Glutamatergic neuron (in vitro differentiated cells): ENCODE measurements around the gene BABAM2. TPM values are rescaled to one million over a fixed set of nuclear protein-coding genes. Genes with fewer than 3 reads are reported as not detected.

Experiments
- DNase-seq: peaks from one replicate; pipeline ENCODE4 v3.0.0; 2022
- H3K27ac Mint-ChIP-seq: one replicate; pipeline ENCODE4 v1.8.0; 2020; ENCODE audit warnings: mild to moderate bottlenecking, mixed read lengths, inconsistent platforms; ENCODE audit not compliant: unreplicated experiment
- H3K27me3 Mint-ChIP-seq: one replicate; pipeline ENCODE4 v1.8.0; 2020; ENCODE audit warnings: mild to moderate bottlenecking, moderate library complexity, mixed read lengths, inconsistent platforms; ENCODE audit not compliant: unreplicated experiment
- H3K36me3 Mint-ChIP-seq: one replicate; pipeline ENCODE4 v1.8.0; 2020; ENCODE audit warnings: mild to moderate bottlenecking, mixed read lengths, inconsistent platforms; ENCODE audit not compliant: unreplicated experiment
- H3K4me1 Mint-ChIP-seq: one replicate; pipeline ENCODE4 v1.8.0; 2020; ENCODE audit warnings: mild to moderate bottlenecking, low read depth, mixed read lengths, inconsistent platforms; ENCODE audit not compliant: unreplicated experiment
- H3K4me3 Mint-ChIP-seq: one replicate; pipeline ENCODE4 v1.8.0; 2020; ENCODE audit warnings: mild to moderate bottlenecking, mixed read lengths, inconsistent platforms; ENCODE audit not compliant: unreplicated experiment
- H3K9me3 Mint-ChIP-seq: one replicate; pipeline ENCODE4 v1.8.0; 2020; ENCODE audit warnings: mild to moderate bottlenecking, moderate library complexity, mixed read lengths, inconsistent platforms; ENCODE audit not compliant: unreplicated experiment
- total RNA-seq: library from RNA; stranded (reverse); fragmentation: NEBNext Ultra II Directional; extraction: Animal tissue kit (Norgen Biotek cat#: 25700); gene quantifications from one replicate; pipeline ENCODE4 v1.2.1, GENCODE V29; 2021; ENCODE audit not compliant: unreplicated experiment
- TF ChIP-seq, protein P1 (sequence below): fragments of 200-600 bp; sonication (generic); IDR thresholded peaks from one replicate; pipeline ENCODE4 v1.5.0; 2021; ENCODE audit not compliant: partially characterized antibody, unreplicated experiment

The BABAM2 gene
- total RNA-seq, 1 donor from 2014 or later = 29.9 TPM

GRCh38 chr2:27980242-27980641 is 89.7 kb downstream of the BABAM2 start:
- no peaks in the 10 kb centered on the region for H3K4me1 Mint-ChIP-seq
- no peaks in the 10 kb centered on the region for H3K36me3 Mint-ChIP-seq
- no peak for DNase-seq
- H3K4me3 Mint-ChIP-seq = no peak overlapping the region
- H3K9me3 Mint-ChIP-seq = no peaks in the 10 kb centered on the region
- H3K27ac Mint-ChIP-seq = no peak overlapping the region
- H3K27me3 Mint-ChIP-seq = peaks cover 3% of the 10 kb centered on the region
- TF ChIP-seq, protein P1, sequence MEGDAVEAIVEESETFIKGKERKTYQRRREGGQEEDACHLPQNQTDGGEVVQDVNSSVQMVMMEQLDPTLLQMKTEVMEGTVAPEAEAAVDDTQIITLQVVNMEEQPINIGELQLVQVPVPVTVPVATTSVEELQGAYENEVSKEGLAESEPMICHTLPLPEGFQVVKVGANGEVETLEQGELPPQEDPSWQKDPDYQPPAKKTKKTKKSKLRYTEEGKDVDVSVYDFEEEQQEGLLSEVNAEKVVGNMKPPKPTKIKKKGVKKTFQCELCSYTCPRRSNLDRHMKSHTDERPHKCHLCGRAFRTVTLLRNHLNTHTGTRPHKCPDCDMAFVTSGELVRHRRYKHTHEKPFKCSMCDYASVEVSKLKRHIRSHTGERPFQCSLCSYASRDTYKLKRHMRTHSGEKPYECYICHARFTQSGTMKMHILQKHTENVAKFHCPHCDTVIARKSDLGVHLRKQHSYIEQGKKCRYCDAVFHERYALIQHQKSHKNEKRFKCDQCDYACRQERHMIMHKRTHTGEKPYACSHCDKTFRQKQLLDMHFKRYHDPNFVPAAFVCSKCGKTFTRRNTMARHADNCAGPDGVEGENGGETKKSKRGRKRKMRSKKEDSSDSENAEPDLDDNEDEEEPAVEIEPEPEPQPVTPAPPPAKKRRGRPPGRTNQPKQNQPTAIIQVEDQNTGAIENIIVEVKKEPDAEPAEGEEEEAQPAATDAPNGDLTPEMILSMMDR = no peak

GRCh38 chr2:27984153-27984552 is 93.6 kb downstream of the BABAM2 start:
- peaks cover 3% of the 10 kb centered on the region for H3K27me3 Mint-ChIP-seq
- H3K4me1 Mint-ChIP-seq = no peaks in the 10 kb centered on the region
- no peaks in the 10 kb centered on the region for H3K9me3 Mint-ChIP-seq
- DNase-seq = no peak
- no peak overlapping the region for H3K4me3 Mint-ChIP-seq
- TF ChIP-seq, protein P1 = no peak
- H3K27ac Mint-ChIP-seq = no peak overlapping the region
- H3K36me3 Mint-ChIP-seq = no peaks in the 10 kb centered on the region

DNA sequence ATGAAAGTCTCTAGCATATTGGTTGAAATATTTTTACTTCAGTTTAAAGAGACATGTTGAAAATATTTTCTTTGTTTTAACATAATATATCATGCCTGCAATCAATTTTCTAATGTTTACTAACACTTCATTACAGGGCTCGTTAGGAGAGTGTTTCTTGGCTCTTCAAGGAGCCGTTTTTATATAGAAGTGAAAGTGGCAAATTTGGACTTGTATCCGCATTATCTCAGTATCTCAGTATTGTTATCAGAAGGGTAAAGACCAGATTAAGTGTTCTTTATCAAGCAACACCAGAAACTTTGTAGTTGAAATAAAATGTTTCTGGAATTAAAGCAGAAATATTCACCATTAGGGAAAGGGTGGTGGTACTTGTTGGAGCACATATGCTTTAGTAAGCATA is 97.8 kb downstream of the BABAM2 start:
- DNase-seq = no peak
- Mint-ChIP-seq H3K9me3 (no peaks in the 10 kb centered on the region), H3K27ac (no peak overlapping the region), H3K4me1 (no peaks in the 10 kb centered on the region), H3K36me3 (no peaks in the 10 kb centered on the region), H3K4me3 (no peak overlapping the region), H3K27me3 (peaks cover 3% of the 10 kb centered on the region)
- TF ChIP-seq, protein P1 = no peak

GRCh38 chr2:27988718-27989117 is 98.2 kb downstream of the BABAM2 start:
- Mint-ChIP-seq H3K9me3 (no peaks in the 10 kb centered on the region), H3K4me3 (no peak overlapping the region), H3K27me3 (peaks cover 3% of the 10 kb centered on the region), H3K4me1 (no peaks in the 10 kb centered on the region), H3K36me3 (no peaks in the 10 kb centered on the region), H3K27ac (no peak overlapping the region)
- TF ChIP-seq, protein P1 = no peak
- DNase-seq = no peak

DNA sequence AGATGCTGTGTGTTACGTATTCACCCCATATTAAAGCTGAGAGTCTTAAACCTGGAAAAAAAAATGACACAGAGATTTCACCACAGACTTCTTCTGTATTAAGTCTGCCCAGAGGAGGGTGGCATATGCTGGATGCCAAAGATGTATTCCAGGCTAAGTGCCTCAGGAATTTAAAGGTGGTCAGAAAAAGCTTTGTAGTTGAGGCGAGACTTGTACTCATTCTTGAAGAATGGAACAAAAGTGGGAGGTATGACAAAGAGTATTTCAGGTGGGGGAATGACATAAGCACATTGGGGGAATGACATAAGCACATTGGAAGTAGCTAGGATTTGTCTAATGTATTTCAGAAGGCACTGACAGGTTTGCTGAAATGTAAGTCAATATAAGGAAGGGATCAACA is 98.6 kb downstream of the BABAM2 start:
- DNase-seq = no peak
- TF ChIP-seq, protein P1 = no peak
- H3K9me3 Mint-ChIP-seq = no peaks in the 10 kb centered on the region
- no peak overlapping the region for H3K4me3 Mint-ChIP-seq
- H3K4me1 Mint-ChIP-seq = no peaks in the 10 kb centered on the region
- no peak overlapping the region for H3K27ac Mint-ChIP-seq
- H3K27me3 Mint-ChIP-seq = peaks cover 3% of the 10 kb centered on the region
- no peaks in the 10 kb centered on the region for H3K36me3 Mint-ChIP-seq
